HepG2 (cell line): Measurements from ENCODE around the gene AMDHD1. TPM values are rescaled to one million over a fixed set of nuclear protein-coding genes. Genes with fewer than 3 reads are reported as not detected.

Experiments
- ASH2L ChIP-seq: fragments of 300-600, 200-600 bp; sonication (generic); IDR thresholded peaks from 2 replicates; pipeline ENCODE4 v1.7.0; 2017; ENCODE audit warnings: low read depth, mild to moderate bottlenecking, moderate library complexity, mixed read lengths, low read length; ENCODE audit not compliant: insufficient read length
- ATF1 ChIP-seq: IDR thresholded peaks from 2 replicates; pipeline ENCODE4 v1.6.1; 2016; ENCODE audit warnings: mild to moderate bottlenecking, control low read depth
- BHLHE40 ChIP-seq: IDR thresholded peaks from 2 replicates; pipeline ENCODE4 v1.6.1; 2011; ENCODE audit warnings: low read length, improper control_type of control experiment
- HMG20B ChIP-seq: conservative IDR thresholded peaks from 2 replicates; pipeline ENCODE4 v1.6.1; 2016; ENCODE audit warnings: missing genetic modification reagents, missing compliant biosample characterization
- HOXA3 ChIP-seq: sonication (generic); formaldehyde crosslinking; IDR thresholded peaks from 2 replicates; pipeline ENCODE4 v1.5.0; 2020; ENCODE audit warnings: missing genetic modification reagents
- NCOA2 ChIP-seq: sonication (generic); formaldehyde crosslinking; IDR thresholded peaks from 2 replicates; pipeline ENCODE4 v1.8.0; 2022; ENCODE audit warnings: inconsistent platforms
- NFIC ChIP-seq: IDR thresholded peaks from 2 replicates; pipeline ENCODE4 v1.6.1; 2012; ENCODE audit warnings: mild to moderate bottlenecking, low read length, inconsistent platforms
- SMYD3 ChIP-seq: sonication (generic); formaldehyde crosslinking; IDR thresholded peaks from 2 replicates; pipeline ENCODE4 v1.8.1; 2023; ENCODE audit warnings: mild to moderate bottlenecking, missing genetic modification reagents
- SNAPC2 ChIP-seq: sonication (generic); formaldehyde crosslinking; IDR thresholded peaks from 2 replicates; pipeline ENCODE4 v1.8.1; 2022; ENCODE audit warnings: mild to moderate bottlenecking, missing genetic modification reagents
- TGIF2 ChIP-seq: IDR thresholded peaks from 2 replicates; pipeline ENCODE4 v1.6.1; 2016; ENCODE audit warnings: control low read depth, missing compliant biosample characterization
- ZC3H4 ChIP-seq: sonication (generic); formaldehyde crosslinking; IDR thresholded peaks from 2 replicates; pipeline ENCODE4 v1.4.0; 2020; ENCODE audit warnings: missing genetic modification reagents, borderline replicate concordance
- ZNF180 ChIP-seq: sonication (generic); formaldehyde crosslinking; IDR thresholded peaks from 2 replicates; pipeline ENCODE4 v1.4.0; 2020; ENCODE audit warnings: low read depth, missing genetic modification reagents, borderline replicate concordance
- ZNF326 ChIP-seq: sonication (generic); formaldehyde crosslinking; IDR thresholded peaks from 2 replicates; pipeline ENCODE4 v1.4.0; 2020; ENCODE audit warnings: missing genetic modification reagents, borderline replicate concordance
- ZNF672 ChIP-seq: sonication (generic); formaldehyde crosslinking; IDR thresholded peaks from 2 replicates; pipeline ENCODE4 v1.8.1; 2022; ENCODE audit warnings: missing genetic modification reagents
- ZNF788 ChIP-seq: sonication (generic); formaldehyde crosslinking; IDR thresholded peaks from 2 replicates; pipeline ENCODE4 v1.5.0; 2020; ENCODE audit warnings: mild to moderate bottlenecking, missing genetic modification reagents, borderline replicate concordance
- ZNF878 ChIP-seq: sonication (generic); formaldehyde crosslinking; IDR thresholded peaks from 2 replicates; pipeline ENCODE4 v1.8.1; 2023; ENCODE audit warnings: mild to moderate bottlenecking, missing genetic modification reagents, moderate library complexity
- ZSCAN20 ChIP-seq: sonication (generic); formaldehyde crosslinking; IDR thresholded peaks from 2 replicates; pipeline ENCODE4 v1.4.0; 2020; ENCODE audit warnings: missing genetic modification reagents, mild to moderate bottlenecking, borderline replicate concordance
- polyA plus RNA-seq, 8 experiments: library from polyadenylated mRNA; depleted of rRNA in 3 of 8; stranded (reverse) in 7 of 8; unstranded in 1 of 8; fragments of >200 nt; fragmentation: Illumina TruSeq in 4 of 8; extraction: Trizol in 4 of 8; gene quantifications; 2 replicates each; pipeline versions ENCODE4 v1.2.1 to v1.2.3, GENCODE V29; 2011 to 2016; ENCODE audit warnings: low read depth in 4 of 8, missing spikeins in 1 of 8, mixed read lengths in 1 of 8; ENCODE audit not compliant: insufficient read depth in 1 of 8
- total RNA-seq, 5 experiments: library from RNA; depleted of rRNA; stranded (reverse); fragments of >200 nt; fragmentation: Illumina TruSeq; extraction: Trizol; gene quantifications; 2 replicates each; pipeline ENCODE4 v1.2.3, GENCODE V29; 2016; ENCODE audit warnings: low read depth in 1 of 5
- TF ChIP-seq, protein P1 (sequence below), 2 experiments: IDR thresholded peaks; 2 replicates each; pipeline ENCODE4 v1.6.1; 2011 to 2012; ENCODE audit warnings: low read length in 2 of 2, borderline replicate concordance in 1 of 2, low read depth in 1 of 2, mild to moderate bottlenecking in 1 of 2, moderate library complexity in 1 of 2
- TF ChIP-seq, protein P2 (sequence below): sonication (generic); formaldehyde crosslinking; IDR thresholded peaks from 2 replicates; pipeline ENCODE4 v1.4.0; 2020; ENCODE audit warnings: missing genetic modification reagents
- TF ChIP-seq, protein P3 (sequence below): sonication (generic); formaldehyde crosslinking; IDR thresholded peaks from 2 replicates; pipeline ENCODE4 v1.8.1; 2023; ENCODE audit warnings: mild to moderate bottlenecking, inconsistent platforms, moderate library complexity, missing genetic modification reagents, borderline replicate concordance

The AMDHD1 gene
- total and polyA plus RNA-seq, 2 of the 13 experiments (the other 11 are each of a cell fraction or from before 2014, with no cell fraction given) = 6.5 to 29.6 TPM

DNA sequence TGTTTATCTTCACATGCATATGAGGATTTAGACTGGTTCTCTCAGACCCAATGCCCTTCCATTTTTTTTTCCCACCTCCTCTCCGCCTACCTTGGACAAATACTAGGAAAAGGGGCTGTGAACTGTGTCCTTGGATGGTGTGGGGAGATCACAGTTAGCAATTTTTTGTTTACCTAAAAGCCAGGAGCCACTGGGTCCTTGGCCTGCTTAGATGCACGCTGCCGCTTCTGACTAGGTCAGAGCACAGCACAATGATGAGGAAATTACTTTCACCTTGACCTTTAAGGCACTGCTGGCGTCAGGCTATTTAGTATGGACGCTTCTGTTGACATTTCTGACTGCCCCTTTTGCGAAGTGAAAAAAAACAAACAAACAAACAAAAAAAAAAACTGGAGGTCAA, 2.6 kb upstream of the AMDHD1 start (continued):
- TF ChIP-seq HOXA3 (CRISPR knock-in tag) (peak; percentile 89), BHLHE40 (0 out of 2 replicates have a peak, but pooled peaks have one; percentile 40), ASH2L (peak; percentile 68), SMYD3 (CRISPR knock-in tag) (peak; percentile 75; the same call in 1 of the 2 replicates), NCOA2 (peak; percentile 94), ZC3H4 (no peak), ZNF788 (CRISPR knock-in tag) (peak; percentile 71; the same call in 1 of the 2 replicates), SNAPC2 (CRISPR knock-in tag) (no peak), ZNF672 (no peak), ZSCAN20 (no peak), ZNF878 (CRISPR knock-in tag) (peak; percentile 91), ZNF180 (no peak), ZNF326 (CRISPR knock-in tag) (no peak), TGIF2 (no peak), NFIC (peak; percentile 87), ATF1 (CRISPR knock-in tag) (peak; percentile 79), HMG20B (CRISPR knock-in tag) (peak; percentile 77)
- TF ChIP-seq, protein P1, sequence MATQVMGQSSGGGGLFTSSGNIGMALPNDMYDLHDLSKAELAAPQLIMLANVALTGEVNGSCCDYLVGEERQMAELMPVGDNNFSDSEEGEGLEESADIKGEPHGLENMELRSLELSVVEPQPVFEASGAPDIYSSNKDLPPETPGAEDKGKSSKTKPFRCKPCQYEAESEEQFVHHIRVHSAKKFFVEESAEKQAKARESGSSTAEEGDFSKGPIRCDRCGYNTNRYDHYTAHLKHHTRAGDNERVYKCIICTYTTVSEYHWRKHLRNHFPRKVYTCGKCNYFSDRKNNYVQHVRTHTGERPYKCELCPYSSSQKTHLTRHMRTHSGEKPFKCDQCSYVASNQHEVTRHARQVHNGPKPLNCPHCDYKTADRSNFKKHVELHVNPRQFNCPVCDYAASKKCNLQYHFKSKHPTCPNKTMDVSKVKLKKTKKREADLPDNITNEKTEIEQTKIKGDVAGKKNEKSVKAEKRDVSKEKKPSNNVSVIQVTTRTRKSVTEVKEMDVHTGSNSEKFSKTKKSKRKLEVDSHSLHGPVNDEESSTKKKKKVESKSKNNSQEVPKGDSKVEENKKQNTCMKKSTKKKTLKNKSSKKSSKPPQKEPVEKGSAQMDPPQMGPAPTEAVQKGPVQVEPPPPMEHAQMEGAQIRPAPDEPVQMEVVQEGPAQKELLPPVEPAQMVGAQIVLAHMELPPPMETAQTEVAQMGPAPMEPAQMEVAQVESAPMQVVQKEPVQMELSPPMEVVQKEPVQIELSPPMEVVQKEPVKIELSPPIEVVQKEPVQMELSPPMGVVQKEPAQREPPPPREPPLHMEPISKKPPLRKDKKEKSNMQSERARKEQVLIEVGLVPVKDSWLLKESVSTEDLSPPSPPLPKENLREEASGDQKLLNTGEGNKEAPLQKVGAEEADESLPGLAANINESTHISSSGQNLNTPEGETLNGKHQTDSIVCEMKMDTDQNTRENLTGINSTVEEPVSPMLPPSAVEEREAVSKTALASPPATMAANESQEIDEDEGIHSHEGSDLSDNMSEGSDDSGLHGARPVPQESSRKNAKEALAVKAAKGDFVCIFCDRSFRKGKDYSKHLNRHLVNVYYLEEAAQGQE (IDR thresholded peaks at IDR 0.05; ENCODE audit: borderline replicate concordance in 1 of 2, low read depth in 1 of 2, low read length in 2 of 2) = peak in 1 of 2 experiments; percentile 48; a peak in 2 of 4 replicates
- TF ChIP-seq, protein P2, sequence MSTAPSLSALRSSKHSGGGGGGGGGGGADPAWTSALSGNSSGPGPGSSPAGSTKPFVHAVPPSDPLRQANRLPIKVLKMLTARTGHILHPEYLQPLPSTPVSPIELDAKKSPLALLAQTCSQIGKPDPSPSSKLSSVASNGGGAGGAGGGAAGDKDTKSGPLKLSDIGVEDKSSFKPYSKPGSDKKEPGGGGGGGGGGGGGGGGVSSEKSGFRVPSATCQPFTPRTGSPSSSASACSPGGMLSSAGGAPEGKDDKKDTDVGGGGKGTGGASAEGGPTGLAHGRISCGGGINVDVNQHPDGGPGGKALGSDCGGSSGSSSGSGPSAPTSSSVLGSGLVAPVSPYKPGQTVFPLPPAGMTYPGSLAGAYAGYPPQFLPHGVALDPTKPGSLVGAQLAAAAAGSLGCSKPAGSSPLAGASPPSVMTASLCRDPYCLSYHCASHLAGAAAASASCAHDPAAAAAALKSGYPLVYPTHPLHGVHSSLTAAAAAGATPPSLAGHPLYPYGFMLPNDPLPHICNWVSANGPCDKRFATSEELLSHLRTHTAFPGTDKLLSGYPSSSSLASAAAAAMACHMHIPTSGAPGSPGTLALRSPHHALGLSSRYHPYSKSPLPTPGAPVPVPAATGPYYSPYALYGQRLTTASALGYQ (CRISPR knock-in tag) = peak; percentile 96
- TF ChIP-seq, protein P3, sequence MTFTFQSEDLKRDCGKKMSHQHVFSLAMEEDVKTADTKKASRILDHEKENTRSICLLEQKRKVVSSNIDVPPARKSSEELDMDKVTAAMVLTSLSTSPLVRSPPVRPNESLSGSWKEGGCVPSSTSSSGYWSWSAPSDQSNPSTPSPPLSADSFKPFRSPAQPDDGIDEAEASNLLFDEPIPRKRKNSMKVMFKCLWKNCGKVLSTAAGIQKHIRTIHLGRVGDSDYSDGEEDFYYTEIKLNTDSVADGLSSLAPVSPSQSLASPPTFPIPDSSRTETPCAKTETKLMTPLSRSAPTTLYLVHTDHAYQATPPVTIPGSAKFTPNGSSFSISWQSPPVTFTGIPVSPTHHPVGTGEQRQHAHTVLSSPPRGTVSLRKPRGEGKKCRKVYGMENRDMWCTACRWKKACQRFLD = no peak
